HFFc6 (cell line): Measurements from ENCODE around the gene CANX. TPM values are rescaled to one million over a fixed set of nuclear protein-coding genes. Genes with fewer than 3 reads are reported as not detected.

Experiments
- DNase-seq: peaks from one replicate; pipeline ENCODE4 v3.0.0-alpha.2; 2018
- H3K27ac Mint-ChIP-seq: 2 replicates; pipeline ENCODE4 v1.8.0; 2020; ENCODE audit warnings: mild to moderate bottlenecking, mixed read lengths
- H3K27me3 Mint-ChIP-seq: 2 replicates; pipeline ENCODE4 v1.8.0; 2021; ENCODE audit warnings: mild to moderate bottlenecking, moderate library complexity, mixed read lengths; ENCODE audit not compliant: insufficient read depth
- H3K36me3 Mint-ChIP-seq: 2 replicates; pipeline ENCODE4 v1.8.0; 2021; ENCODE audit warnings: low read depth, mixed read lengths
- H3K4me1 Mint-ChIP-seq: 2 replicates; pipeline ENCODE4 v1.8.0; 2020; ENCODE audit warnings: low read depth, mixed read lengths
- H3K4me3 Mint-ChIP-seq: 2 replicates; pipeline ENCODE4 v1.8.0; 2020; ENCODE audit warnings: mild to moderate bottlenecking, moderate library complexity, mixed read lengths
- H3K9me3 Mint-ChIP-seq: 2 replicates; pipeline ENCODE4 v1.8.0; 2020; ENCODE audit warnings: mild to moderate bottlenecking, mixed read lengths
- CTCF ChIP-seq: fragments of 200-600 bp; sonication (generic); IDR thresholded peaks from 2 replicates; pipeline ENCODE4 v1.5.0; 2021; ENCODE audit warnings: antibody characterized with exemption, mild to moderate bottlenecking
- total RNA-seq, 6 experiments: library from RNA; stranded (reverse); fragmentation: NEBNext Ultra II Directional; extraction: Animal tissue kit (Norgen Biotek cat#: 25700); gene quantifications; 2 replicates in 1 of 6; 3 replicates in 5 of 6; pipeline ENCODE4 v1.2.3, GENCODE V29; 2021

The CANX gene
- total RNA-seq, 6 experiments from 2014 or later = 698 to 777 (median 770) TPM

GRCh38 chr5:179700401-179700918 is 1.7 kb downstream of the CANX start:
- Mint-ChIP-seq H3K27me3 (no peaks in the 10 kb centered on the region), H3K4me3 (peak overlapping the region; percentile 99), H3K27ac (peak overlapping the region; percentile 98), H3K36me3 (peaks cover 35% of the 10 kb centered on the region), H3K9me3 (no peaks in the 10 kb centered on the region), H3K4me1 (peaks cover 43% of the 10 kb centered on the region)
- DNase-seq = no peak
- no peak for TF ChIP-seq CTCF

DNA sequence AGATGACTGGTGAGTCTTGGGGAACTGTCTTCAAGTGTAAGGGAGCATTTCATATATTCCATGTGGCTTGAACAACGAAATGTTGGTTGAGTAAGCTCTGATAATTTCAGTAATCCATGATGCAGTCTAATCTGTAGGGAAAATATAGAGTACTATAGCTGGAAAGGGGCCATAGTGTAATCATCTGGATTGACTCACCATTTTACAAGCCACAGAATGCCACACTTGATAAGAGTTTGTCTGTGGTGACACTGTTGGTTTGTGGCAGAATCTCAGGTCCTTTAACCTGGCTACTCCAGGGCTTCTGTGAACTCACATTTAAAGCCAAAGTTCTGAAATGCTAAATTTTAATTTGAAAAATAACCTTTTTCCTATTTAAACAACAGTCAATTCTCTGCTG is 17.5 kb downstream of the CANX start:
- Mint-ChIP-seq H3K27ac (no peak overlapping the region; the same call in 1 of the 2 replicates), H3K36me3 (peaks cover 31% of the 10 kb centered on the region), H3K4me1 (peaks cover 8% of the 10 kb centered on the region), H3K9me3 (no peaks in the 10 kb centered on the region), H3K27me3 (no peaks in the 10 kb centered on the region; the same call in 1 of the 2 replicates), H3K4me3 (no peak overlapping the region)
- DNase-seq = no peak
- no peak for TF ChIP-seq CTCF

GRCh38 chr5:179720222-179720621 is 21.5 kb downstream of the CANX start:
- Mint-ChIP-seq H3K36me3 (peaks cover 53% of the 10 kb centered on the region), H3K27ac (no peak overlapping the region), H3K4me3 (no peak overlapping the region), H3K4me1 (peaks cover 8% of the 10 kb centered on the region), H3K27me3 (no peaks in the 10 kb centered on the region; the same call in 1 of the 2 replicates), H3K9me3 (no peaks in the 10 kb centered on the region)
- TF ChIP-seq CTCF = no peak
- no peak for DNase-seq

DNA sequence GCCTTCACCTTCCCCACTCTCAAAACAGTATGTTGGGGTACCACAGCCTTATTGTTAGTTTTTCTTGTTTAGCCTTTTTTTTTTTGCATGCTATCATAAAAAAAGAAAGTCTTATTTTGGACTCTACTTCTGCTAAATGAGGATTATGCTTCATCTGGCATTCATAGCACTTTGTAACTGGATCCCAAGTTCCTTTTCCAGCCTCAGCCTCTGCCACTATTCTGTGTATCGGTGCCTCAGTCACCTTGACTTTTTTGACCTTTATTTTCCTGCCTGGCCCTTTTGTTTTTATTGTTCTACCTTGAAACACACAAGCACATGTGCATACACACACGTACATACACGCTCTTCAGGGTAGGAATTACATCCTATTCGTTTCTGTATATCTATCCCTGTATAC is 25.4 kb downstream of the CANX start:
- peaks cover 45% of the 10 kb centered on the region for H3K36me3 Mint-ChIP-seq
- no peaks in the 10 kb centered on the region for H3K4me1 Mint-ChIP-seq
- H3K9me3 Mint-ChIP-seq = no peaks in the 10 kb centered on the region
- no peak for TF ChIP-seq CTCF
- no peak overlapping the region for H3K27ac Mint-ChIP-seq
- H3K27me3 Mint-ChIP-seq = no peaks in the 10 kb centered on the region
- H3K4me3 Mint-ChIP-seq = no peak overlapping the region
- no peak for DNase-seq

- no peak for DNase-seq
- peaks cover 61% of the 10 kb centered on the region for H3K36me3 Mint-ChIP-seq
- H3K27ac Mint-ChIP-seq = peak overlapping the region; percentile 24; the same call in 1 of the 2 replicates
- H3K27me3 Mint-ChIP-seq = no peaks in the 10 kb centered on the region
- H3K9me3 Mint-ChIP-seq = no peaks in the 10 kb centered on the region
- no peak for TF ChIP-seq CTCF
- H3K4me1 Mint-ChIP-seq = peaks cover 18% of the 10 kb centered on the region
- H3K4me3 Mint-ChIP-seq = no peak overlapping the region
Observed at GRCh38 chr5:179727106-179727505, 28.3 kb downstream of the CANX start.

GRCh38 chr5:179729303-179729702 is 30.5 kb downstream of the CANX start:
- Mint-ChIP-seq H3K36me3 (peaks cover 41% of the 10 kb centered on the region), H3K4me1 (peaks cover 24% of the 10 kb centered on the region), H3K27me3 (no peaks in the 10 kb centered on the region), H3K4me3 (no peak overlapping the region), H3K9me3 (no peaks in the 10 kb centered on the region), H3K27ac (no peak overlapping the region)
- DNase-seq = no peak
- no peak for TF ChIP-seq CTCF
